Measurements from ENCODE around the gene FRAS1.
"Not testable (repeated sequence)": the region's sequence is repeated elsewhere in the genome, so short reads cannot be mapped to it uniquely, and the experiment has no call there.

FRAS1 gene

GRCh38 chr4:78519962-78520361 is 462.8 kb downstream of the FRAS1 start:
- FAIRE-seq, result no peak

- no peak for FAIRE-seq
Observed at GRCh38 chr4:78520808-78521226, 463.7 kb downstream of the FRAS1 start.

- FAIRE-seq, result no peak
Observed at GRCh38 chr4:78524009-78524408, 466.9 kb downstream of the FRAS1 start.

GRCh38 chr4:78525559-78525958 is 468.4 kb downstream of the FRAS1 start:
- no peak for FAIRE-seq

GRCh38 chr4:78527103-78527502 is 470.0 kb downstream of the FRAS1 start:
- FAIRE-seq, result no peak

- no peak for FAIRE-seq
Observed at GRCh38 chr4:78527555-78527954, 470.4 kb downstream of the FRAS1 start.

GRCh38 chr4:78528327-78528726 is 471.2 kb downstream of the FRAS1 start:
- FAIRE-seq, result no peak

GRCh38 chr4:78529569-78530209 is 472.6 kb downstream of the FRAS1 start:
- no peak for FAIRE-seq

GRCh38 chr4:78532046-78532445 is 474.9 kb downstream of the FRAS1 start:
- FAIRE-seq, result no peak

GRCh38 chr4:78533854-78534253 is 476.7 kb downstream of the FRAS1 start:
- no peak for FAIRE-seq

GRCh38 chr4:78534286-78534955 is 477.3 kb downstream of the FRAS1 start:
- no peak for FAIRE-seq

- no peak for FAIRE-seq
Observed at GRCh38 chr4:78542373-78542772, 485.2 kb downstream of the FRAS1 start.

- no peak for FAIRE-seq
Observed at GRCh38 chr4:78543424-78544125, 486.5 kb downstream of the FRAS1 start.

GRCh38 chr4:78544678-78545077 is 487.6 kb downstream of the FRAS1 start:
- FAIRE-seq, result no peak

- FAIRE-seq, result no peak
Observed at GRCh38 chr4:78545275-78546246, 488.4 kb downstream of the FRAS1 start.

GRCh38 chr4:78547899-78548298 is 490.8 kb downstream of the FRAS1 start:
- not testable (repeated sequence) for FAIRE-seq

- FAIRE-seq, result peak; percentile 35
Observed at GRCh38 chr4:78548889-78549288, 491.8 kb downstream of the FRAS1 start.

GRCh38 chr4:78551420-78552351 is 494.6 kb downstream of the FRAS1 start, which contains the start of gene ANXA3:
TSS of gene ANXA3 (plus strand) at chr4:78551770. CDS start at chr4:78554474, 2,704 bp downstream.
- FAIRE-seq, result no peak

GRCh38 chr4:78552389-78553042 is 495.4 kb downstream of the FRAS1 start:
- FAIRE-seq, result no peak

- FAIRE-seq, result no peak
Observed at GRCh38 chr4:78553043-78553396, 495.9 kb downstream of the FRAS1 start.

- FAIRE-seq, result no peak
Observed at GRCh38 chr4:78553529-78554060, 496.5 kb downstream of the FRAS1 start.

All from A204.1 (cell line).